MCF 10A (cell line): ENCODE measurements around the gene GTF2IRD1. TPM values are rescaled to one million over a fixed set of nuclear protein-coding genes. Genes with fewer than 3 reads are reported as not detected.
A peak's percentile ranks its signal among the peaks of the same experiment; 100 is the strongest.

Experiments
- BruUV-seq: library from RNA; stranded (reverse); fragments of 400-500 nt; replicated peaks from 2 replicates; lab custom pipeline; 2021; lab: Mats Ljungman, UMichigan
- CTCF ChIA-PET: fragments of 300-600 bp; sonication (Branson Sonifier 250); formaldehyde crosslinking; extraction: SDS; loops from one replicate; lab custom pipeline; 2021; ENCODE audit warnings: antibody characterized with exemption, inconsistent platforms; lab: Yijun Ruan, JAX
- POLR2A ChIA-PET: fragments of 300-600, 350-650 bp; sonication (Branson Sonifier 250); formaldehyde crosslinking; extraction: SDS; loops from one replicate; lab custom pipeline; 2020; ENCODE audit warnings: antibody characterized with exemption, inconsistent platforms; lab: Yijun Ruan, JAX
- DNase-seq: peaks from one replicate; pipeline ENCODE4 v3.0.0-alpha.2; 2018; ENCODE audit not compliant: unreplicated experiment
- H3K27ac Mint-ChIP-seq: one replicate; pipeline ENCODE4 v1.8.0; 2022; ENCODE audit warnings: mild to moderate bottlenecking, low read depth, mixed read lengths; ENCODE audit not compliant: unreplicated experiment
- H3K27me3 Mint-ChIP-seq: one replicate; pipeline ENCODE4 v1.8.0; 2022; ENCODE audit warnings: mixed read lengths; ENCODE audit not compliant: insufficient read depth, unreplicated experiment
- H3K36me3 Mint-ChIP-seq: one replicate; pipeline ENCODE4 v1.8.0; 2022; ENCODE audit warnings: mild to moderate bottlenecking, moderate library complexity, mixed read lengths; ENCODE audit not compliant: insufficient read depth, unreplicated experiment
- H3K4me1 Mint-ChIP-seq: one replicate; pipeline ENCODE4 v1.8.0; 2022; ENCODE audit warnings: mixed read lengths; ENCODE audit not compliant: insufficient read depth, unreplicated experiment
- H3K4me3 Mint-ChIP-seq: one replicate; pipeline ENCODE4 v1.8.0; 2022; ENCODE audit warnings: mild to moderate bottlenecking, moderate library complexity, mixed read lengths; ENCODE audit not compliant: unreplicated experiment
- H3K9me3 Mint-ChIP-seq: one replicate; pipeline ENCODE4 v1.8.0; 2022; ENCODE audit warnings: mixed read lengths; ENCODE audit not compliant: unreplicated experiment
- CTCF ChIP-seq: fragments of 200-600 bp; IDR thresholded peaks from one replicate; pipeline ENCODE4 v1.8.0; 2022; ENCODE audit warnings: antibody characterized with exemption, mild to moderate bottlenecking; ENCODE audit not compliant: unreplicated experiment
- intact Hi-C: fragments of 100-400 bp; cut with micrococcal nuclease; formaldehyde crosslinking; loops from 2 replicates; pipeline ENCODE4 v1.14.1; 2022
- total RNA-seq: library from RNA; stranded (reverse); gene quantifications from 2 replicates; pipeline ENCODE4 v1.2.3, GENCODE V29; 2022

GTF2IRD1 gene
- total RNA-seq, 1 experiment from 2014 or later: 77.6 TPM

- BruUV-seq: no TSS peak
- Mint-ChIP-seq H3K4me3 (peak overlapping the region; percentile 51), H3K9me3 (no peaks in the 10 kb centered on the region), H3K36me3 (peaks cover 9% of the 10 kb centered on the region), H3K27me3 (no peaks in the 10 kb centered on the region), H3K4me1 (peaks cover 20% of the 10 kb centered on the region), H3K27ac (peak overlapping the region; percentile 86)
- intact Hi-C loops: no loop called here
- ChIA-PET CTCF (interaction anchor here (0.6 to 1.6 kb wide), 4 partner anchors 8 to 195 kb away, joined by 3 to 5 read pairs (median 3); no protein-coding TSS in a partner anchor), POLR2A (interaction anchor here (0.7 to 3.3 kb wide), 15 partner anchors 9 to 134 kb away, joined by 3 to 56 read pairs (median 3); partner anchors contain the start of gene GTF2I)
- TF ChIP-seq CTCF: no peak
- peak; percentile 85 for DNase-seq
Observed at GRCh38 chr7:74612015-74612829, 158.5 kb downstream of the GTF2IRD1 start.

GRCh38 chr7:74615933-74616780 is 162.5 kb downstream of the GTF2IRD1 start:
- Mint-ChIP-seq H3K4me3 (no peak overlapping the region), H3K27ac (no peak overlapping the region), H3K36me3 (no peaks in the 10 kb centered on the region), H3K9me3 (no peaks in the 10 kb centered on the region), H3K27me3 (no peaks in the 10 kb centered on the region), H3K4me1 (peaks cover 11% of the 10 kb centered on the region)
- intact Hi-C loops: no loop called here
- BruUV-seq: no TSS peak
- no peak for DNase-seq
- TF ChIP-seq CTCF: no peak
- CTCF ChIA-PET: interaction anchor here (0.5 to 0.7 kb wide), 3 partner anchors 16 to 215 kb away, joined by 3 to 4 read pairs (median 4); no protein-coding TSS in a partner anchor
- POLR2A ChIA-PET: no interaction called here

GRCh38 chr7:74617180-74617744 is 163.6 kb downstream of the GTF2IRD1 start:
- POLR2A ChIA-PET: interaction anchor here (0.9 kb wide), 1 partner anchor 14 kb away, joined by 3 read pairs; no protein-coding TSS in a partner anchor

More at GRCh38 chr7:74617180-74617744, 163.6 kb downstream of the GTF2IRD1 start:
- no TSS peak for BruUV-seq
- no peaks in the 10 kb centered on the region for H3K9me3 Mint-ChIP-seq
- no peak overlapping the region for H3K4me3 Mint-ChIP-seq
- peaks cover 7% of the 10 kb centered on the region for H3K4me1 Mint-ChIP-seq
- no peaks in the 10 kb centered on the region for H3K36me3 Mint-ChIP-seq
- H3K27me3 Mint-ChIP-seq: no peaks in the 10 kb centered on the region
- intact Hi-C loops: no loop called here
- CTCF ChIA-PET: interaction anchor here (0.6 kb wide), 1 partner anchor 216 kb away, joined by 3 read pairs; no protein-coding TSS in a partner anchor
- DNase-seq: no peak
- no peak for TF ChIP-seq CTCF
- no peak overlapping the region for H3K27ac Mint-ChIP-seq
